K562 (cell line): ENCODE data around the gene RALGPS1. TPM values are rescaled to one million over a fixed set of nuclear protein-coding genes. Genes with fewer than 3 reads are reported as not detected.

ENCODE experiments used
- ATAC-seq: fragments of 200-7000 bp; cut with Tn5 transposase; 3 replicates; pipeline ENCODE4 v1.9.1; 2020; ENCODE audit warnings: moderate library complexity
- BruUV-seq: library from RNA; stranded (reverse); fragments of 400-500 nt; replicated peaks from 2 replicates; lab custom pipeline; 2021; lab: Mats Ljungman, UMichigan
- CTCF ChIA-PET: fragments of 300-600 bp; formaldehyde crosslinking; extraction: SDS; loops from one replicate; lab custom pipeline; 2021; ENCODE audit warnings: low intra/inter-chr PET ratio; lab: Yijun Ruan, JAX
- POLR2A ChIA-PET: fragments of 300-600, 350-650 bp; sonication (Branson Sonifier 250); formaldehyde crosslinking; extraction: SDS; loops from one replicate; lab custom pipeline; 2021; ENCODE audit warnings: antibody characterized with exemption, inconsistent platforms; lab: Yijun Ruan, JAX
- DNase-seq, 4 experiments: peaks; one replicate each; pipeline versions ENCODE4 v3.0.0 to v3.0.0-alpha.2; 2011 to 2018; ENCODE audit warnings: low spot score in 3 of 4, mixed read lengths in 3 of 4; ENCODE audit errors: extremely low read depth in 1 of 4
- FAIRE-seq: peaks from 2 replicates; lab custom pipeline; 2011; peaks lifted over from hg19 to GRCh38; lab: Jason Lieb, UNC
- H2AFZ ChIP-seq: 2 replicates; pipeline ENCODE4 v1.6.0; 2011; ENCODE audit warnings: low read depth, low read length, control low read depth, inconsistent platforms
- H3K27ac ChIP-seq: fragments of 200-600 bp; 3 replicates; pipeline ENCODE4 v1.8.0; 2011; ENCODE audit warnings: low read depth, mild to moderate bottlenecking, control low read depth, inconsistent platforms, low read length, moderate library complexity, mixed read lengths; ENCODE audit errors: extremely low read depth
- H3K27me3 ChIP-seq, 2 experiments: fragments of 300-600 bp in 1 of 2; 2 replicates in 1 of 2; 3 replicates in 1 of 2; pipeline versions ENCODE4 v1.6.0 to v1.8.0; 2011; ENCODE audit warnings: inconsistent platforms in 2 of 2, low read length in 2 of 2, mild to moderate bottlenecking in 1 of 2, mixed read lengths in 1 of 2, moderate library complexity in 1 of 2; ENCODE audit not compliant: control insufficient read depth in 2 of 2, insufficient read depth in 2 of 2
- H3K36me3 ChIP-seq: fragments of 300-600 bp; 3 replicates; pipeline ENCODE4 v1.8.0; 2011; ENCODE audit warnings: mild to moderate bottlenecking, low read length, inconsistent platforms; ENCODE audit not compliant: control insufficient read depth, insufficient read depth
- H3K4me1 ChIP-seq, 2 experiments: fragments of 200-600 bp in 1 of 2; replicated peaks in 1 of 2; 2 replicates in 1 of 2; 3 replicates in 1 of 2; pipeline versions ENCODE4 v1.5.1 to v1.8.0; 2011; ENCODE audit warnings: inconsistent platforms in 2 of 2, low read length in 2 of 2, mild to moderate bottlenecking in 1 of 2, mixed read lengths in 1 of 2, moderate library complexity in 1 of 2; ENCODE audit not compliant: control insufficient read depth in 2 of 2, insufficient read depth in 2 of 2
- H3K4me2 ChIP-seq: 2 replicates; pipeline ENCODE4 v1.6.1; 2011; ENCODE audit warnings: low read length, control low read depth, inconsistent platforms, mixed read lengths; ENCODE audit not compliant: insufficient read depth
- H3K4me3 ChIP-seq: fragments of 200-600 bp; sonication (generic), shearing (Covaris generic); 2 replicates; pipeline ENCODE4 v1.5.1; 2016; ENCODE audit warnings: control low read depth, inconsistent platforms
- H3K79me2 ChIP-seq: fragments of 200-600 bp; 3 replicates; pipeline ENCODE4 v1.8.0; 2011; ENCODE audit warnings: low read length, inconsistent platforms; ENCODE audit not compliant: control insufficient read depth, insufficient read depth
- H3K9ac ChIP-seq, 2 experiments: 2 replicates each; pipeline versions ENCODE4 v1.6.0 to v1.6.1; 2011; ENCODE audit warnings: low read depth in 2 of 2, low read length in 2 of 2, control low read depth in 1 of 2, inconsistent platforms in 1 of 2, mild to moderate bottlenecking in 1 of 2, mixed read lengths in 1 of 2; ENCODE audit not compliant: insufficient read depth in 1 of 2
- H3K9me1 ChIP-seq: one replicate; pipeline ENCODE4 v1.6.0; 2011; ENCODE audit warnings: inconsistent platforms, mild to moderate bottlenecking, low read length, moderate library complexity; ENCODE audit not compliant: control insufficient read depth, insufficient read depth
- H3K9me3 ChIP-seq: replicated peaks from 2 replicates; pipeline ENCODE4 v1.5.1; 2011; ENCODE audit warnings: low read depth, low read length, inconsistent platforms; ENCODE audit not compliant: control insufficient read depth, insufficient read depth
- H4K20me1 ChIP-seq: replicated peaks from 2 replicates; pipeline ENCODE4 v1.6.1; 2011; ENCODE audit warnings: low read length, inconsistent platforms, mixed read lengths; ENCODE audit not compliant: control insufficient read depth, insufficient read depth
- C11orf30 ChIP-seq: fragments of 450-650 bp; IDR thresholded peaks from 2 replicates; pipeline ENCODE4 v1.6.1; 2016; ENCODE audit warnings: low read depth, mild to moderate bottlenecking
- ELF4 ChIP-seq: fragments of 450-650 bp; formaldehyde crosslinking; IDR thresholded peaks from 2 replicates; pipeline ENCODE4 v1.4.0; 2022; ENCODE audit warnings: missing genetic modification characterization
- ERF ChIP-seq: fragments of 450-650 bp; formaldehyde crosslinking; IDR thresholded peaks from 2 replicates; pipeline ENCODE4 v1.4.0; 2020; ENCODE audit warnings: mild to moderate bottlenecking, mixed read lengths
- MYC ChIP-seq, 2 experiments: fragments of 250-450 bp in 1 of 2; sonication (Bioruptor Pico) in 1 of 2; IDR thresholded peaks; 2 replicates each; pipeline versions ENCODE4 v1.5.1 to v1.6.1; 2012 to 2021; ENCODE audit warnings: low read depth in 2 of 2, borderline replicate concordance in 1 of 2, improper control_type of control experiment in 1 of 2, low read length in 1 of 2, mild to moderate bottlenecking in 1 of 2, moderate library complexity in 1 of 2
- RFX1 ChIP-seq: fragments of 450-650 bp; IDR thresholded peaks from 2 replicates; pipeline ENCODE4 v1.6.1; 2016; ENCODE audit warnings: mild to moderate bottlenecking, moderate library complexity
- XRCC5 ChIP-seq: fragments of 200-400 bp; formaldehyde crosslinking; IDR thresholded peaks from 2 replicates; pipeline ENCODE4 v1.6.1; 2017; ENCODE audit warnings: low read depth, mild to moderate bottlenecking, low read length
- ZNF146 ChIP-seq: IDR thresholded peaks from one replicate; pipeline ENCODE4 v1.6.1; 2018; ENCODE audit warnings: missing compliant biosample characterization; ENCODE audit not compliant: unreplicated experiment
- ZNF253 ChIP-seq: fragments of 250-450 bp; sonication (Bioruptor Pico); conservative IDR thresholded peaks from 2 replicates; pipeline ENCODE4 v1.6.1; 2021; ENCODE audit warnings: mild to moderate bottlenecking
- ZNF589 ChIP-seq: fragments of 200-800 bp; sonication (Bioruptor generic); IDR thresholded peaks from 2 replicates; pipeline ENCODE4 v1.6.1; 2016; ENCODE audit warnings: low read depth, missing genetic modification characterization, missing compliant biosample characterization
- WGBS: fragments of 100-300 bp; shearing (Covaris generic); methylation state at CpG from one replicate; pipeline ENCODE4 v1.1.6; 2016; ENCODE audit warnings: low coverage, mixed read lengths; ENCODE audit not compliant: insufficient coverage; ENCODE audit errors: missing lambda C conversion rate; 5-methylcytosine and 5-hydroxymethylcytosine counted together
- in situ Hi-C: fragments of 300-500 bp; cut with MboI; formaldehyde crosslinking; loops from 4 replicates; pipeline ENCODE4 v1.15.0; 2018; ENCODE audit warnings: inconsistent platforms, mixed read lengths
- intact Hi-C: fragments of 100-400 bp; cut with micrococcal nuclease; formaldehyde crosslinking; loops from 2 replicates; pipeline ENCODE4 v1.14.2; 2022
- polyA plus RNA-seq, 8 experiments: library from polyadenylated mRNA; depleted of rRNA in 4 of 8; stranded (reverse) in 5 of 8; unstranded in 3 of 8; fragments of >200 nt; fragmentation: Nextera tagmentation in 2 of 8; fragmentation: Illumina TruSeq in 1 of 8; extraction: Ambion mirVana in 2 of 8; extraction: Trizol in 1 of 8; gene quantifications; 2 replicates each; pipeline versions ENCODE4 v1.2.1 to v1.2.3, GENCODE V29; 2011 to 2014; ENCODE audit warnings: inconsistent platforms in 1 of 8, missing spikeins in 1 of 8
- total RNA-seq, 7 experiments: library from RNA; depleted of rRNA in 6 of 7; stranded (reverse); fragments of >200 nt in 6 of 7; fragmentation: Illumina TruSeq in 2 of 7; extraction: Trizol in 2 of 7; gene quantifications; 2 replicates each; pipeline versions ENCODE4 v1.2.1 to v1.2.3, GENCODE V29; 2011 to 2021; ENCODE audit warnings: low replicate concordance in 1 of 7
- TF ChIP-seq, protein P1 (sequence below): fragments of 450-650 bp; conservative IDR thresholded peaks from 2 replicates; pipeline ENCODE4 v1.6.1; 2016; ENCODE audit warnings: missing genetic modification characterization, low read depth, mild to moderate bottlenecking, control low read depth, missing compliant biosample characterization
- TF ChIP-seq, protein P2 (sequence below): fragments of 250-450 bp; sonication (Bioruptor Pico); IDR thresholded peaks from 2 replicates; pipeline ENCODE4 v1.4.0; 2020
- TF ChIP-seq, protein P3 (sequence below): IDR thresholded peaks from 2 replicates; pipeline ENCODE4 v1.6.1; 2011; ENCODE audit warnings: borderline replicate concordance, low read depth, mild to moderate bottlenecking, moderate library complexity, low read length; ENCODE audit not compliant: insufficient read depth, poor library complexity, severe bottlenecking

RALGPS1 gene
- total and polyA plus RNA-seq, 9 of the 15 experiments (the other 6 are each of a cell fraction or from before 2014, with no cell fraction given): 0.04 to 2.6 (median 1.5) TPM

DNA sequence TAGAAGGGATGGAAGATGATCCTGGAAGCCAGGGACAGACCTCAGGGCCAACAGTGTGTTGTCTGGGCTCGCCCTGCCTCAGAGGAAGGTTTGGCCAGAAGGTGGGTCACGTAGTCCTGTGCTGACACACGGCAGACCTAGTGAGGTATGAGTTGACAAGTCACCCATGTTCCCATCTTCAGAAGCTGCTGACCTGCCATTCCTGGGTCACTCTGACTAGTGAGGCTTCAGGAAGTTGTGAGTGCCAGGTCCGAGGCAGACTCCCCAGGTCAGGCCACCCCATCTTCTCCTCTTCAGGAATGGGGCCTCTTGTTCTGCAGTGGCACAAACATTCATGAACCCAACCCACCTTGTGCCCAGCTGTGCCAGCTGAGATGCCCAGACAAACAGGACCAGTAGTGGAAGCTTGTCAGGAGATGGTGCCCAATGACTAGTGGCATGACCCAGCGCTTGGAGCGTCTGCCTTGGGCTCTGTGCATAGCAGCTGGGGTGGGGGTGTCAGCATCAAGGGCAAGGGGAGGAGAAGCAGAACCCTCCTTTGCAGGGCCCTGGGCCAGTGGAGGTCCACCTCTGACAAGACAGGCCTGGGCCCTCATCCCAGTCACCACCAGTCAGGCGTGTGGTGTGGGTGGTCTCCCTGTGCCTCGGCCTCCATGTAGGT, 224.6 kb downstream of the RALGPS1 start:
- TF ChIP-seq ZNF253 (CRISPR knock-in tag) (no peak), MYC (IDR thresholded peaks at IDR 0.05; ENCODE audit: low read depth, low read length) (no peak), MYC (CRISPR knock-in tag; IDR thresholded peaks at IDR 0.05; ENCODE audit: borderline replicate concordance, low read depth) (no peak), XRCC5 (no peak), RFX1 (no peak), ELF4 (no peak), ZNF146 (CRISPR knock-in tag) (no peak), C11orf30 (no peak), ERF (CRISPR knock-in tag) (no peak), ZNF589 (no peak)
- TF ChIP-seq, protein P1, sequence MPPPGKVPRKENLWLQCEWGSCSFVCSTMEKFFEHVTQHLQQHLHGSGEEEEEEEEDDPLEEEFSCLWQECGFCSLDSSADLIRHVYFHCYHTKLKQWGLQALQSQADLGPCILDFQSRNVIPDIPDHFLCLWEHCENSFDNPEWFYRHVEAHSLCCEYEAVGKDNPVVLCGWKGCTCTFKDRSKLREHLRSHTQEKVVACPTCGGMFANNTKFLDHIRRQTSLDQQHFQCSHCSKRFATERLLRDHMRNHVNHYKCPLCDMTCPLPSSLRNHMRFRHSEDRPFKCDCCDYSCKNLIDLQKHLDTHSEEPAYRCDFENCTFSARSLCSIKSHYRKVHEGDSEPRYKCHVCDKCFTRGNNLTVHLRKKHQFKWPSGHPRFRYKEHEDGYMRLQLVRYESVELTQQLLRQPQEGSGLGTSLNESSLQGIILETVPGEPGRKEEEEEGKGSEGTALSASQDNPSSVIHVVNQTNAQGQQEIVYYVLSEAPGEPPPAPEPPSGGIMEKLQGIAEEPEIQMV: no peak
- TF ChIP-seq, protein P2, sequence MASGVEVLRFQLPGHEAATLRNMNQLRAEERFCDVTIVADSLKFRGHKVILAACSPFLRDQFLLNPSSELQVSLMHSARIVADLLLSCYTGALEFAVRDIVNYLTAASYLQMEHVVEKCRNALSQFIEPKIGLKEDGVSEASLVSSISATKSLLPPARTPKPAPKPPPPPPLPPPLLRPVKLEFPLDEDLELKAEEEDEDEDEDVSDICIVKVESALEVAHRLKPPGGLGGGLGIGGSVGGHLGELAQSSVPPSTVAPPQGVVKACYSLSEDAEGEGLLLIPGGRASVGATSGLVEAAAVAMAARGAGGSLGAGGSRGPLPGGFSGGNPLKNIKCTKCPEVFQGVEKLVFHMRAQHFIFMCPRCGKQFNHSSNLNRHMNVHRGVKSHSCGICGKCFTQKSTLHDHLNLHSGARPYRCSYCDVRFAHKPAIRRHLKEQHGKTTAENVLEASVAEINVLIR (CRISPR knock-in tag): no peak
- TF ChIP-seq, protein P3, sequence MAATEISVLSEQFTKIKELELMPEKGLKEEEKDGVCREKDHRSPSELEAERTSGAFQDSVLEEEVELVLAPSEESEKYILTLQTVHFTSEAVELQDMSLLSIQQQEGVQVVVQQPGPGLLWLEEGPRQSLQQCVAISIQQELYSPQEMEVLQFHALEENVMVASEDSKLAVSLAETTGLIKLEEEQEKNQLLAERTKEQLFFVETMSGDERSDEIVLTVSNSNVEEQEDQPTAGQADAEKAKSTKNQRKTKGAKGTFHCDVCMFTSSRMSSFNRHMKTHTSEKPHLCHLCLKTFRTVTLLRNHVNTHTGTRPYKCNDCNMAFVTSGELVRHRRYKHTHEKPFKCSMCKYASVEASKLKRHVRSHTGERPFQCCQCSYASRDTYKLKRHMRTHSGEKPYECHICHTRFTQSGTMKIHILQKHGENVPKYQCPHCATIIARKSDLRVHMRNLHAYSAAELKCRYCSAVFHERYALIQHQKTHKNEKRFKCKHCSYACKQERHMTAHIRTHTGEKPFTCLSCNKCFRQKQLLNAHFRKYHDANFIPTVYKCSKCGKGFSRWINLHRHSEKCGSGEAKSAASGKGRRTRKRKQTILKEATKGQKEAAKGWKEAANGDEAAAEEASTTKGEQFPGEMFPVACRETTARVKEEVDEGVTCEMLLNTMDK: no peak
- H3K27ac ChIP-seq: no peak overlapping the region
- no peak overlapping the region for H3K9ac ChIP-seq
- no peaks in the 10 kb centered on the region; the same call in 1 of the 2 replicates for H4K20me1 ChIP-seq
- in situ Hi-C loops: no loop called here
- DNase-seq (no peak), FAIRE-seq (no peak), ATAC-seq (no peak)
- ChIA-PET CTCF (no interaction called here), POLR2A (interaction anchor here (1.0 kb wide), 1 partner anchor 10 kb away, joined by 3 read pairs; no protein-coding TSS in a partner anchor)
- H2AFZ ChIP-seq: no peak overlapping the region
- peaks cover 26 to 67% of the 10 kb centered on the region in 2 experiments for H3K27me3 ChIP-seq
- H3K79me2 ChIP-seq: no peaks in the 10 kb centered on the region
- H3K4me1 ChIP-seq: no peaks in the 10 kb centered on the region; a peak in 2 of 5 replicates
- no peaks in the 10 kb centered on the region for H3K9me1 ChIP-seq
- H3K4me2 ChIP-seq: no peak overlapping the region
- no peak overlapping the region for H3K4me3 ChIP-seq
- intact Hi-C loops: no loop called here
- 7% methylated on average over 8 of the region's 8 CpGs for WGBS
- H3K9me3 ChIP-seq: no peaks in the 10 kb centered on the region
- H3K36me3 ChIP-seq: no peaks in the 10 kb centered on the region
- no TSS peak for BruUV-seq
